Measurements from ENCODE around the gene ATXN2.

DNA sequence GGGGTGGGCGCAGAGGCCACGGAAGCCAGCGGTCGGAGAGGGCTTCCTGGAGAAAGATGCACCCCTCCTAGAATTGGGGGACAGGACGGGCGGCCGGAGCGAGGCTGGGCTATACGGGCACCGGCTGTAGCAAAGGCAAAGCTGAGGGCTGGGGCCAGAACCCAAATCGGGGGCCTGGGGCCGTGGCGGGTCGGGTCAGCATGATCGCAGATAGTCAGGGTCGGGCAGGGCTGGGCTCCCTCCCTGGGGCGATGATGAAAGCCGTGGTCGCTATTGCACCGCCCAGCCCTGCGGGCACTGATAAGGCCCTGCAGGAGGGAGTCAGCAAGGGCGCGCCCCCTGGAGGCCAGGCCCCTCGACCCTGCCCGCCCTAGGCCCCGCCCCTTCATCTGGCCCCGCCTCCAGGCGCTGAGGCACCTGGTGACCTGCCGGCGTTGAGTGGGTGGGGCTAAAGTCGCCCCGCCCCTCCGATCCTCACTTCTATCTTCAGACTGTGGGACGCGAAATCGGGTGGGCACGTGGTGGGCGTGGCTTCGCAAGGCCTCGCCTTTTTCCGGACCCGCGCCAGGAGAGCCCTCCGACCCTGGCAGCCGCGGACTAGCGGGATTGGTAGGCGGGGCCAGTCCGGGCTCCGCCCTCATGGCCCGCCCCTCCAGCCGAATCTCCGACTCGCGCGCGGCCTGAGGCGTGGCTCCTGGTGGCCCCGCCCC is 193.8 kb downstream of the ATXN2 start:
- TF ChIP-seq MAZ (IDR thresholded peaks at IDR 0.05; ENCODE audit: borderline replicate concordance, low read depth, low read length) (no peak), POLR2A (IDR thresholded peaks at IDR 0.05; ENCODE audit: low read depth, low read length) (no peak), RCOR1 (IDR thresholded peaks at IDR 0.05; ENCODE audit: insufficient replicate concordance, low read length) (no peak), FOS (IDR thresholded peaks at IDR 0.05; ENCODE audit: low read depth, low read length) (no peak), BHLHE40 (IDR thresholded peaks at IDR 0.05; ENCODE audit: low read depth, low read length) (peak; percentile 82), RAD21 (IDR thresholded peaks at IDR 0.05; ENCODE audit: low read length) (no peak), MAFK (IDR thresholded peaks at IDR 0.05; ENCODE audit: low read depth, low read length) (no peak), CHD1 (IDR thresholded peaks at IDR 0.05; ENCODE audit: low read depth, low read length) (no peak), NFE2L2 (IDR thresholded peaks at IDR 0.05; ENCODE audit: low read depth, low read length) (no peak), CEBPB (IDR thresholded peaks at IDR 0.05; ENCODE audit: low read depth, low read length) (peak; percentile 73), SMC3 (IDR thresholded peaks at IDR 0.05; ENCODE audit: low read depth, low read length) (no peak)
- TF ChIP-seq, protein P1, sequence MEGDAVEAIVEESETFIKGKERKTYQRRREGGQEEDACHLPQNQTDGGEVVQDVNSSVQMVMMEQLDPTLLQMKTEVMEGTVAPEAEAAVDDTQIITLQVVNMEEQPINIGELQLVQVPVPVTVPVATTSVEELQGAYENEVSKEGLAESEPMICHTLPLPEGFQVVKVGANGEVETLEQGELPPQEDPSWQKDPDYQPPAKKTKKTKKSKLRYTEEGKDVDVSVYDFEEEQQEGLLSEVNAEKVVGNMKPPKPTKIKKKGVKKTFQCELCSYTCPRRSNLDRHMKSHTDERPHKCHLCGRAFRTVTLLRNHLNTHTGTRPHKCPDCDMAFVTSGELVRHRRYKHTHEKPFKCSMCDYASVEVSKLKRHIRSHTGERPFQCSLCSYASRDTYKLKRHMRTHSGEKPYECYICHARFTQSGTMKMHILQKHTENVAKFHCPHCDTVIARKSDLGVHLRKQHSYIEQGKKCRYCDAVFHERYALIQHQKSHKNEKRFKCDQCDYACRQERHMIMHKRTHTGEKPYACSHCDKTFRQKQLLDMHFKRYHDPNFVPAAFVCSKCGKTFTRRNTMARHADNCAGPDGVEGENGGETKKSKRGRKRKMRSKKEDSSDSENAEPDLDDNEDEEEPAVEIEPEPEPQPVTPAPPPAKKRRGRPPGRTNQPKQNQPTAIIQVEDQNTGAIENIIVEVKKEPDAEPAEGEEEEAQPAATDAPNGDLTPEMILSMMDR (conservative IDR thresholded peaks at IDR 0.05; ENCODE audit: low read depth, low read length): peak; percentile 32; the same call in 1 of the 2 replicates
- TF ChIP-seq, protein P2, sequence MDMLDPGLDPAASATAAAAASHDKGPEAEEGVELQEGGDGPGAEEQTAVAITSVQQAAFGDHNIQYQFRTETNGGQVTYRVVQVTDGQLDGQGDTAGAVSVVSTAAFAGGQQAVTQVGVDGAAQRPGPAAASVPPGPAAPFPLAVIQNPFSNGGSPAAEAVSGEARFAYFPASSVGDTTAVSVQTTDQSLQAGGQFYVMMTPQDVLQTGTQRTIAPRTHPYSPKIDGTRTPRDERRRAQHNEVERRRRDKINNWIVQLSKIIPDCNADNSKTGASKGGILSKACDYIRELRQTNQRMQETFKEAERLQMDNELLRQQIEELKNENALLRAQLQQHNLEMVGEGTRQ (IDR thresholded peaks at IDR 0.05; ENCODE audit: low read depth, low read length): peak; percentile 85
